GM12864 (cell line): ENCODE measurements around the gene MT1E.
A peak's percentile ranks its signal among the peaks of the same experiment; 100 is the strongest.

ENCODE experiments used
- DNase-seq: peaks from one replicate; pipeline ENCODE4 v3.0.0-alpha.2; 2011; ENCODE audit warnings: low read depth
- H3K4me3 ChIP-seq: 2 replicates; pipeline ENCODE4 v1.5.1; 2011; ENCODE audit warnings: mild to moderate bottlenecking, low read depth, low read length, control low read depth
- CTCF ChIP-seq: IDR thresholded peaks from 2 replicates; pipeline ENCODE4 v1.5.1; 2011; ENCODE audit warnings: low read depth, mild to moderate bottlenecking, moderate library complexity, low read length, control low read depth, inconsistent platforms; ENCODE audit errors: missing control alignments

Gene MT1E

GRCh38 chr16:56600398-56600999, 25.1 kb upstream of the MT1E start:
- peak; percentile 69 for TF ChIP-seq CTCF
- DNase-seq: no peak
- H3K4me3 ChIP-seq: no peak overlapping the region

GRCh38 chr16:56601325-56601724, 24.3 kb upstream of the MT1E start:
- DNase-seq: no peak
- no peak for TF ChIP-seq CTCF
- no peak overlapping the region for H3K4me3 ChIP-seq

GRCh38 chr16:56603589-56603988, 22.0 kb upstream of the MT1E start:
- no peak overlapping the region for H3K4me3 ChIP-seq
- DNase-seq: no peak
- peak; percentile 17 for TF ChIP-seq CTCF

- no peak for TF ChIP-seq CTCF
- no peak for DNase-seq
- H3K4me3 ChIP-seq: no peak overlapping the region
Measured at GRCh38 chr16:56604966-56605365, 20.6 kb upstream of the MT1E start.

GRCh38 chr16:56605475-56605874, 20.1 kb upstream of the MT1E start:
- no peak for DNase-seq
- TF ChIP-seq CTCF: no peak
- no peak overlapping the region for H3K4me3 ChIP-seq

GRCh38 chr16:56606071-56606475, 19.5 kb upstream of the MT1E start:
- no peak overlapping the region for H3K4me3 ChIP-seq
- no peak for DNase-seq
- no peak for TF ChIP-seq CTCF

- H3K4me3 ChIP-seq: no peak overlapping the region
- no peak for TF ChIP-seq CTCF
Measured at GRCh38 chr16:56606476-56607108, 19.0 kb upstream of the MT1E start.

More at GRCh38 chr16:56606476-56607108, 19.0 kb upstream of the MT1E start:
- no peak for DNase-seq
